Kidney tubule cell (primary cell): ENCODE data around the gene SLC22A23.

Source experiments
- DNase-seq: peaks from one replicate; pipeline ENCODE4 v3.0.0-alpha.2; 2018; ENCODE audit warnings: low spot score

SLC22A23 gene

GRCh38 chr6:3283241-3283640 is 173.6 kb downstream of the SLC22A23 start:
- DNase-seq, result no peak

DNA sequence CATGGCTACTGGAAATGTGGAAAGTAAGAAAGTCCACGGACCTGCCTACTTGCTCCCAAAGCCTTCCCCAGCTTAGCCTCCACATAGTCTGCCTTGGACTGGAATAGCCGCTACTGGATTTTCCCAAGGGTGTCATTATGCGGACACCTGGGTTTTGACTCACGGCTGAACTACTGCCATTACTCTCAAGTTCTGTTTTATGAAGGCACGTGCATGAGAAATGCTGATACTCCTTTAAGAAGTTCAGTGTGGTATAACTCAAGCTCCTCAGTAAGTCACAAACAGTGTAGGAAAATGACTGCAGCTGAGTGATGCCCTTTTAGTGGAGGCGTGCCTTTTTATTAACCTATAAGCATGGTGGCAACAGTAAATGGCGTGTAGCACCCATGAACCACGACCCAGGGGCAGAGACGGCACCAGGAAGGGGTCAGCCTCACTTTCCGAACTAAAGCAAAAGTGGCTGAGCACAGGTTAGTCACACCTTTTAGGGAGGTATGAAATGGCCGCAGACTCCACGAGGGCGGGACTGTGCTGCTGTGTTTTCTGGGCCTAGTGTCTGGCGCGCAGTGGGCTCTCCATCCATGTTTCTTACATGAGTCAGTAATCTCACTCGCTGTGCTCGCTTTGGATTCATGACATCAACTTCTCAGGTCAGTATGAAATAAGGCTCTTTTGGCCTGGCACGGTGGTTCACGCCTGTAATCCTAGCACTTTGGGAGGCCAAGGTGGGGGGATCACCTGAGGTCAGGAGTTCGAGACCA is 174.2 kb downstream of the SLC22A23 start:
- no peak for DNase-seq

DNA sequence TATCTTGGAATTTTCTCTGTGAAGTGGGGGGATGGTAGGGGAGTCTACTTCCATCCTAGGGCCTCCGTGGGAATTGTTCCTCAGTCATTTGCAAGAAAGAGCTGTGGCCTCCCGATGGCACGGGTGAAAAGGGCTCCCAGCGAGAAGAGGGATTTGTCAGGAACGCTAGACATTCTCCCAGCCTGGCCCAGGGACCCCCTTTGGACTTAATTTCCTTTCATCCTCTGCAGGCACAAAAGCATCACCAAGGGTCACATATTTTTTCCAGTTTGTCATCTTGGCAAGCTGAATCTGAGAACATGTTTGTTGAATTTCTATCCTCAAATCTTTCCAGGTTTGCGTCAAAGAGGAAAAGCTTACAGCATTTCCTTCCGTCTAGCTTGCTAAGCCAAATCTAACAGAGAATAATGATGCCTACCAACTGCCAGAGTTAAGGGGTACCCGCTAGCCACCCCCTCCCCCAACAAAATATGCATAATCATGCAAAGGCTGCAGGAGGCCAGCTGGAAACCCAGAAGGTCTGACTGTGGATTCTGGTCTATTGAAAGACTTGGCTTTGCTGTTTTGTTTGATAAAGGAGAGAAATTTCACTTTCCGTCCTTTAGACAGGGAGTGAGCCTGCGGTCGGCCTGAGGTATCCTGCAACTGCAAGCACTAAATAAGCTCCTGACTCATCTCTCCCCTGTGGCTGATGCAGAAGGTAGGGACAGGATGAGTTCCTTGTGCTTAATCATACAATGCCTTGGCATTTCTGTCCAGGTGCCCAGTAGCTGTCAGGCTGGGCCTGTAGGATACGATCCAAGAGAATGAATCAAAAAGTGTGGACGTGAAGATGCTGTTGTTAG is 175.0 kb downstream of the SLC22A23 start:
- peak; percentile 76 for DNase-seq

DNA sequence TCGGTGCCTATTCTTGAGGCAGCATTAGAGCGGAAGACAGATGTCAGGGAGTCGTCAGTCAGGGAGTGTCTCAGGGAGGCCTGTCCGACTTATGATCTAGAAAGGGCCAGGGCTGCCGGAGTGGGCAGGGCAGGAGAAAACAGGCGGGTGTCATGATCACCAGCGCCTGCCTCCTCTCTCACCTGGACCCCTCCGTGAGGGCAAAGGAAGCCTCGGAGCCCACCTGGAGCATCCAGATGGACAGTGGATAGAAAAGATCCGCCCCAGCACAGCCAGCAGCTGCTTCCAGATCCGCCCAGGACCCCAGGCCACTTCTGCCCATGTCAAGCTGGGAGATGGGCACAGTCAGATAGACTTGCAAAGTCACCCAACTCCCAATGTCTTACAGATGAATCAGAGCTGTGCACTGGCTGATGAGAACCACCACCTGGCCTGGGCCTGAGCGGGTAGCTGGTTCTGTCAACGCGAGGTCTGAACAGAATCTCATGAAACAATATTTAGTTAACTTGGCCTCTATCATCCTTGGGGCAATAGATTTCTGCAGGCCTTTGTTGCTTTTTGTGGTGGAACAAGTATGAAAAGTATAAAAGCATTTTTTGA is 175.9 kb downstream of the SLC22A23 start:
- DNase-seq, result no peak

DNA sequence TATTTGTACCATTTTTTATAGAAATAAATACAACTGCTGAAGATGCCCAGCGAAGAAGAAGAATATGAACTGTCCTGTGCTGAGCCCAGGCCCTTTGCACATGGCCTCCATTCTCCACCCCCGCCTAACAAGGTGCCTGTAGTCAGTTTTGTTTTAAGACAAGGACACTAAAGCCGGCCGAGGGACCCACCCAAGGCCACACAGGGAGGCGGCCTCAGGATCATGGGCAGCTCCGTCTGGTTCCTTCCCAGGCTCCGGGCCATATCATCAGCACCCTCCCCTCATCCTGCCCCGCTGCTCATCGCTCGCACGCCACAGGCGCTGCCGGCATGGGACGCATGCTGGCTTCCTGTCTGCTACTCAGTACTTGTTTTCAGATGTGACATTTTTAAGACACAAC is 176.8 kb downstream of the SLC22A23 start:
- no peak for DNase-seq

GRCh38 chr6:3278691-3279090 is 178.2 kb downstream of the SLC22A23 start:
- no peak for DNase-seq

- DNase-seq, result no peak
Observed at GRCh38 chr6:3277851-3278416, 178.9 kb downstream of the SLC22A23 start.

DNA sequence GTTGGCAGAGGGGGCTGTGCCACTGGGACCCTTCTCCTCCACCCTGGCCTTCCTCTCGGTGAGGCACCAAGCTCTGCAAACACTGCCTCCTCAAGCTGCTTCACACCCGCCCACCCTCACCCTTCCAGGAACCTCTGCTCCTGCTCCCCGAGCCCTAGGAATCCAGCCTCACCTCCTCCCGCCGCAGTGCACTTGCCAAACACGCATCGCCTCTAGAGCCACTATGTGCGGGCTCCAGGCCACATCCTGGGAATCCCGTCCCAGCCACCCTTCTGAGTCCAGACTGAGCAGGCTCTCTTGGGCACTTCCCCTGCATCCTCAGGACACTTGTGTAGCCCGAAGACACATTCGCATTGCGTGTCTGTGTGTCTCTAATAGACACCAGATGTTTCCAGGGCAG is 179.6 kb downstream of the SLC22A23 start:
- no peak for DNase-seq

GRCh38 chr6:3276174-3277167 is 180.4 kb downstream of the SLC22A23 start:
- no peak for DNase-seq

GRCh38 chr6:3273707-3274521 is 182.9 kb downstream of the SLC22A23 start:
- DNase-seq, result no peak

GRCh38 chr6:3272911-3273547 is 183.8 kb downstream of the SLC22A23 start:
- no peak for DNase-seq

- no peak for DNase-seq
Observed at GRCh38 chr6:3271756-3272155, 185.1 kb downstream of the SLC22A23 start.

- no peak for DNase-seq
Observed at GRCh38 chr6:3270258-3270657, 186.6 kb downstream of the SLC22A23 start.

DNA sequence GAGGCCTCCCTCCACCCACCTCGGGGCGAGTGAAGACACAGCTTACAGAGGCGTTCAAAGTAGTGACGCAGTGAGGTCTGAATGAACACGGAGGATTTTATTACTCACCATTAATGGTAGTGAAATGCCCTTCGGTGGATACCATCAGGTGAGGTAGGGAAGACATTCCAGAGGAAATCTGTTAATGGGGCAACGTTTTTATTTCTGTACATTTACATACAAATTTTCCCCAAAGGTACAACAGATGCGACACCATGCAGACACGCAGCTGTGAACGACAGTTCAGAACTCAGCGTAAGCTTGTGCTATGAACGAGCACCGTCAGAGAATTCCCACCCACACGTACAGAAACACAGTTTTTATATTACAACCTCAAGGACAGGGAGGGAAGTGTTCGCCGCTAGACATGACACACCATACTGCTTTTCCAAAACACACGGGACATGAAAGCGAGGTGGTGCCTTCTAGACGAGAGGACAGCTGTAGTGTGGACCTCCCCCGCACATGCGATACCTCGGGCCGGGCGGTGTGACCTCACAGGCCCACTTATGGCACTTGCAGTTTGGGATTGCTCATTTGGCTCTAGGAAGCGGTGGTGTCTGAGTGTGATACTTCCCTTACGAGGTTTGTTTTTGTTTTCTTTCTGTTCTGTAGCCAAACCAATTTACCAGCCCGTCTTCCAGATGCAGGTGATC is 187.4 kb downstream of the SLC22A23 start:
- DNase-seq, result no peak

DNA sequence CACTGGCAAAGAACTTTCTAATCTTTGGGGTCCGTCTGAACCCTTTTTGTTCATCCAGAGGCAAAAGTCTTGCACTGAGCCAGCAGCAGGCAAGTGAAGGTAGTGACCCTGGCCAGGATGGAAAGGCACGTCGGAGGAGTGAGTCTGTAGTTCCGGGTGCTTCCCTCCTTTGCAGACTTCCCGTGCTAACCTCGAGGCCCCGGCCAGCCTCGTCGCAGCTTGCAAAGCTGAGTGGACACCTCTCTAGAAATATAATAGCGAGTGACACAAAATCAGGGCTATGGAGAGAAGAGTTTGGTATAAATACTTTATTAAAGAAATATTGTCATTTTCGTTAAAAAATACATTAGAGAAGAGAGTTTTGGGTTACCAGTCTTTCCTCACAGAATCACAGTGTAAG is 188.2 kb downstream of the SLC22A23 start:
- no peak for DNase-seq

DNA sequence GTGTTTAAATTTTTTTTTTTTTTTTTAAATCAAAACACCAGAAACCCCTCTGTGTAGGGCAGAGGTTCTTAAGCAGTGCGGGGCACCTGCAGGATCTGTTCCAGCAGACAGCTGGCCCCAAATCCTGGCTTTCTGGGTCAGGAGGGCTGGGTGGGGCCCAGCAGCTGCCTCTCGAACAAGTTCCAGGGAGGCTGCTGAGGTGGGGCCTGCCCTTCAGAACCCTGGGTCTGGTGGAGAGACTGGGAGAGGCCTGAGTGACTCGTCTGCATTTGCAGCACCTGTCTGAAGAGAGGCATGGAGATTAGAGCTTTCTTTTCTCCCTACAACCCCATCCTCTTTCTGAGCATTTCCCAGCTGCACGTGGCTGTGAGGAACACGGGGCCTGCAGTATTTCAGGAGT is 189.7 kb downstream of the SLC22A23 start:
- DNase-seq, result no peak

- DNase-seq, result no peak
Observed at GRCh38 chr6:3266170-3266569, 190.7 kb downstream of the SLC22A23 start.

DNA sequence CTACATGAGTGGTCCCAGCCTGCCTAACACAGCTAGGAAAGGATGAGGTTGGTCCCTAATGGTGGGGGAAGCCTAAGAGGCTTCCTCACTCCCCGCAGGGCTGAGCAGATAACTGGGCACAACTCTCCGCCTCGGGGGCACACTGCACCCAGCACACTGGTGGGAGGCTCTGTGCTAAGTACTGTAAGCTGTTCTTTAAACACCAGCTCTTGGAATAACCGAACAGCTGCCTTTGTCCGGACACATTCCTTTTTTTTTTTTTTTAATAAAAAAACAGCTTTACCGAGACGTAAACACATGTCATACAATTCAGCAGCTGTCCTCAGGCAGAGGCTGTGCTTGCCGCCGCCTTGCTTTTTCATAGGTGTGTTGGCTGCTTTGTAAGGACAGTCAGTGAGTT is 191.2 kb downstream of the SLC22A23 start:
- DNase-seq, result no peak

DNA sequence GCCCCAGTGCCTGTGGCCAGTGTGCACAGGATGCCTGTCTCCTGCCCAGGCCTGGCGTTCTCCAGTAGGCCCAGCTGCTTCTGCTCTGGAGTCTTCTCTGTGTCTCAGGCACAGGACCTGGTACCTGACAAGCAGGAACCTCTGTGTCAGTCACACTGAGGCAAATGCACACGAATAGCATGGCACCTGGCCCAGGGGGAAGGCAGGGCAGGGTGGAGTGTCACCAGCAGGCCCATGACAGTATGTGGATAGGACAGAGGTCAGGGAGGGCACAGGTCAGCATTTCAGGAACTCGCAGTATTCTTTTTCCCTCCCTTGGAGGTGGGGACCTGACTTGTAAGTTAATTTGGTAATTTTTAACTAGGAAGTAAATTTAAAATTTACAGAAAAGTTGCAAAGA is 192.5 kb downstream of the SLC22A23 start:
- DNase-seq, result no peak
